Measurements from ENCODE around the gene GIPC2.

The GIPC2 gene

DNA sequence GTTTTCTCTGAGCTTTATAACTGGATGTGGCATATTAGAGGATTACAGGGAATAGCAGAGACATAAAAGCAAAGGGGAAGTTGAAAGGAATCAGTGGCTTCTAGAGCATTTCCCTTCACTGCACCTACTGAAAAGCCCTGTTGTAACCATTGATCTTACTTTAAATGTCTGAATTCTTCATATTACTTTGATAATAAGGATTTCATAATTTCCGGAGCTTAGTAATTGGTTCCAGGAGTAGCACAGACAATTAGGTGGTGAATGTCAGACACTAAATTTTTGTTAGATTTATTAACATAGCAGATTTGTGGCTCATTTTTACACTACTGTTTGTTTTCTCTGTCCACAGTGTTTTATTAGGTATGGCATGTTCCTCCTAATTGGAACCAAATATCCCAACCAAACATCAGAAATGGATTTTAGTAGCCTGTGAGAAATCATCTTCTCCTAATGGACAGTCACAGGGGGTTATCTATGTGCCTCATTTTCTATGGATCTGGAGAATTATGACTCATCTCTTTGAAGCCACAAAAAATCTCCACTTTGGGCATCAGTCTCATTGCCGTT lies 100.5 kb downstream of the GIPC2 start:
- H3K27ac Mint-ChIP-seq: no peak overlapping the region
- H3K4me1 Mint-ChIP-seq: peaks cover 8% of the 10 kb centered on the region
- no peak overlapping the region for H3K4me3 Mint-ChIP-seq
- no peaks in the 10 kb centered on the region for H3K36me3 Mint-ChIP-seq (ENCODE audit: low read depth)
- H3K9me3 Mint-ChIP-seq: peaks cover 12% of the 10 kb centered on the region
- TF ChIP-seq, protein P1, sequence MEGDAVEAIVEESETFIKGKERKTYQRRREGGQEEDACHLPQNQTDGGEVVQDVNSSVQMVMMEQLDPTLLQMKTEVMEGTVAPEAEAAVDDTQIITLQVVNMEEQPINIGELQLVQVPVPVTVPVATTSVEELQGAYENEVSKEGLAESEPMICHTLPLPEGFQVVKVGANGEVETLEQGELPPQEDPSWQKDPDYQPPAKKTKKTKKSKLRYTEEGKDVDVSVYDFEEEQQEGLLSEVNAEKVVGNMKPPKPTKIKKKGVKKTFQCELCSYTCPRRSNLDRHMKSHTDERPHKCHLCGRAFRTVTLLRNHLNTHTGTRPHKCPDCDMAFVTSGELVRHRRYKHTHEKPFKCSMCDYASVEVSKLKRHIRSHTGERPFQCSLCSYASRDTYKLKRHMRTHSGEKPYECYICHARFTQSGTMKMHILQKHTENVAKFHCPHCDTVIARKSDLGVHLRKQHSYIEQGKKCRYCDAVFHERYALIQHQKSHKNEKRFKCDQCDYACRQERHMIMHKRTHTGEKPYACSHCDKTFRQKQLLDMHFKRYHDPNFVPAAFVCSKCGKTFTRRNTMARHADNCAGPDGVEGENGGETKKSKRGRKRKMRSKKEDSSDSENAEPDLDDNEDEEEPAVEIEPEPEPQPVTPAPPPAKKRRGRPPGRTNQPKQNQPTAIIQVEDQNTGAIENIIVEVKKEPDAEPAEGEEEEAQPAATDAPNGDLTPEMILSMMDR (IDR thresholded peaks at IDR 0.05): no peak
- DNase-seq: no peak
- H3K27me3 Mint-ChIP-seq (ENCODE audit: low read depth, poor library complexity): peaks cover 9% of the 10 kb centered on the region

DNA sequence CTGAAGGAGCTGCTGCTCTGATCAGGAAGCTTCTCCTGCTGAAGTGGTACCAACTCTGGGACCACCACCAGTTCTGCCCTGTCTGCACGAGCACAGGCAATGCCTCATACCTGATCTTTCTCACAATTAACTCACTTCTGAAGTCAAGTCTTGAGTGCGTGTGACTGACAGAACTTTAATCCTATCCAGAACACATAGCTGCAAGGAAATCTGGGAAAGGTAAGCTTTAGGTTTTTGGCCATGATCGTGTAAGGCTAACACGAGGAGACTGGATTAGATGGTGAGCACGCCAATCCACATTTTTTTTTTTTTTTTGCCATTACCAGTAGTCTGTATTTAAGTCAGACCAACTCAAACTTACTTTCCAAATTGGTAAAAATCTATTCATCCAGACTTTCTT lies 101.3 kb downstream of the GIPC2 start:
- TF ChIP-seq, protein P1 (IDR thresholded peaks at IDR 0.05): no peak
- Mint-ChIP-seq H3K27me3 (ENCODE audit: low read depth, poor library complexity) (peaks cover 5% of the 10 kb centered on the region), H3K27ac (no peak overlapping the region), H3K4me3 (no peak overlapping the region), H3K36me3 (ENCODE audit: low read depth) (no peaks in the 10 kb centered on the region), H3K4me1 (peaks cover 8% of the 10 kb centered on the region), H3K9me3 (peaks cover 12% of the 10 kb centered on the region)
- no peak for DNase-seq

DNA sequence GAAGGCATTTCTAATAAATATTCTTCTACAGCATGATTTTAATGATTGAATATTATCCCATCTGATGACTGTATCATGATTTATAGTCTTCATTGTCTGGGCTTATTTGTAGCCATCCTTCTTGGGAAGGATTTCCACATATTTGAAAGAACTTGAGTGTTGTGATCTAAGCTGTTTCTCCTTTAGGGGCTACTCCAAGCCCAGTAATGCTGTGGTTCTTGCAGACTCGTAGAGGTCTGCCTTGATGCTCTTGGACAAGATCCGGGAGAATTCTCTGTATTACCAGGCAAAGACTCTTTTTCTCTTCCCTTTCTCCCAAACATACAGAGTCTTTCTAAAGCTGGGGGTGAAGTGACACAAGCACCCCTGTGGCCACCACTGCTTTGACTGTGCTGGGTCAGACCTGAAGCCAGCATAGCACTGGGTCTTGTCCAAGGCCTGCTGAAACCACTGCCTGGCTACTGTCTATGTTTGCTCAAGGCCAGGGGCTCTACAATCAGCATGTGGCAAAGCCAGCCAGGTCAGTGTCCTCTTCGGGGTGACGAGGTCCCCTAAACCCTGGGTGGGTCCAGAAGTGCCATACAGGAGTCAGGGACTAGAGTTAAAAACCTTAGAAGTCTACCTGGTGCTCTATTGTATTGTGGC lies 107.4 kb downstream of the GIPC2 start:
- Mint-ChIP-seq H3K4me3 (no peak overlapping the region), H3K4me1 (peaks cover 6% of the 10 kb centered on the region), H3K27me3 (ENCODE audit: low read depth, poor library complexity) (peaks cover 5% of the 10 kb centered on the region), H3K9me3 (peaks cover 11% of the 10 kb centered on the region), H3K36me3 (ENCODE audit: low read depth) (no peaks in the 10 kb centered on the region), H3K27ac (no peak overlapping the region)
- no peak for DNase-seq
- TF ChIP-seq, protein P1 (IDR thresholded peaks at IDR 0.05): no peak

DNA sequence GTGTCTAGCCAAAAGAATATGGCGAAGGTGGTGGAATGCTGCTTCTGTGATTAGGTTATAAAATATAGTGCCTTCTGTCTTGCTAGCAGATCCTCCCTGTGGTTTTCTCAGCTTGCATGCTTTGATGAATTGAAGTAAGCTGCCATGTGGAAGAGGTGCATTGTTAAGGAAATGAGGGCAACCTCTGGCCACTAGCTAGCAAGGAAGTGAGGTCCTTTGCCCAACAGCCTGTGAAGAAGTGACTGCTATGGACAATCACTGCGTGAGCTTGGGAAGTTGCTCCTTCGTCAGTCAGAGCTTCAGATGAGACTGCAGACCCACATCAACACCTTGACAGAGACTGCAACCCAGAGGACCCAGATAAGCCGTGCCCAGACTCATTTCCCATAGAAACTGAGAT lies 109.4 kb downstream of the GIPC2 start:
- no peak for DNase-seq
- TF ChIP-seq, protein P1 (IDR thresholded peaks at IDR 0.05): no peak
- Mint-ChIP-seq H3K27me3 (ENCODE audit: low read depth, poor library complexity) (peaks cover 5% of the 10 kb centered on the region), H3K4me1 (peaks cover 5% of the 10 kb centered on the region), H3K36me3 (ENCODE audit: low read depth) (no peaks in the 10 kb centered on the region), H3K4me3 (no peak overlapping the region), H3K9me3 (no peaks in the 10 kb centered on the region), H3K27ac (no peak overlapping the region)

DNA sequence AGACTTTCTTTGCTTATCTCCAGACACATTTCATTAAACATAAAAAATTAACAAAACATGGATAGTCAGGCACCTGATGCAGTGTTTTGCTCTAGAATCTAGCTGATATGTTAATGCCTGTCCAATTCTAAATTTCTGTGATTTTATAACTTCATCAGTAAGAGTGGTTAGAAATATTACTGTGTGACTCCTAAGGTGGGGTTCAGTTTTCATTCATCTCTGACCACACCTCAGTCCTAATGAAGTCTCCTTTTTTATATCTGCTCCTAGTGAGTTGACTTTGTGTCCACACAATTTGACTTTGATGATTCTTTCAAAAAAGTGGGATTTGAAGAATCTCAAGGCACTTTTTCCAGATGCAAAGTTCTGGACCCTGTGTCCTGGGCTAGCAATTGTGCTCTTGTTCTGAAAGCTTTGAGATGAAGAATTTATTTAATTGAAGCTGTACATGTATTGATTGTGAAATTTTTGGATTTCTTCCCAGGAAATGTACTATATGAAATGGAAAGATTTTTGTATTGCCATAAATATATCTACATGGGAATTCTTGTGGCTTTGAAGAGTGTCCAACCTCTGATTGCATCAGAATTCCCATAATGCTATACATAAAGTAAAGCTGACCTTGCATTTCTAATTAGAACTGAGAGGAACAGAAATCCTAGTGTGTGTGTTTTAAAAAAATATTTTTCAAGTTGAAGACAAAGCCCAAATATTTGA lies 111.2 kb downstream of the GIPC2 start:
- H3K27me3 Mint-ChIP-seq (ENCODE audit: low read depth, poor library complexity): no peaks in the 10 kb centered on the region
- no peak overlapping the region for H3K27ac Mint-ChIP-seq
- no peak overlapping the region for H3K4me3 Mint-ChIP-seq
- TF ChIP-seq, protein P1 (IDR thresholded peaks at IDR 0.05): no peak
- DNase-seq: no peak
- peaks cover 3% of the 10 kb centered on the region for H3K9me3 Mint-ChIP-seq
- H3K4me1 Mint-ChIP-seq: peaks cover 5% of the 10 kb centered on the region
- no peaks in the 10 kb centered on the region for H3K36me3 Mint-ChIP-seq (ENCODE audit: low read depth)
